A673 (cell line): ENCODE results near the gene MASP2.

Source experiments
- EZH2 ChIP-seq: fragments of 200-600 bp; sonication (generic); IDR thresholded peaks from 2 replicates; pipeline ENCODE4 v1.6.1; 2017; ENCODE audit warnings: borderline replicate concordance, low read depth, mild to moderate bottlenecking, mixed read lengths, antibody characterized with exemption, low read length; ENCODE audit not compliant: poor library complexity, severe bottlenecking
- TF ChIP-seq, protein P1 (sequence below): fragments of 300-800, 200-600 bp; sonication (generic); conservative IDR thresholded peaks from 2 replicates; pipeline ENCODE4 v1.5.1; 2017; ENCODE audit warnings: low read depth, mild to moderate bottlenecking, antibody characterized with exemption, low read length, moderate library complexity, mixed read lengths

DNA sequence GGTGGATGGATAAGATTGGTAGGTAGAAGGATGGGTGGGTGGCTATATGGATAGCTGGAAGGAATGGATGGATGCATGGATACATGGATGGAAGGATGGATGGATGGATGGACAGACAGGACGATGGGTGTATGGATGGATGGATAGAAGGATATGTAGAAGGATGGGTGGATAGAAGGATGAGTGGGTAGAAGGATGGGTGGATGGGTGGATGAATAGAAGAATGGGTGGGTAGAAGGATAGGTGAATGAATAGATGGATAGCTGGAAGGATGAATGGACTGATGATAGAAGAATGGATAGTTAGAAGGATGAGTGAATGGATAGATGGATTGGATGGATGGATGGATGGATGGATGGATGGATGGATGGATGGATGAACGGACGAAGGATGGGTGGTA, 5.0 kb downstream of the MASP2 start:
- TF ChIP-seq, protein P1, sequence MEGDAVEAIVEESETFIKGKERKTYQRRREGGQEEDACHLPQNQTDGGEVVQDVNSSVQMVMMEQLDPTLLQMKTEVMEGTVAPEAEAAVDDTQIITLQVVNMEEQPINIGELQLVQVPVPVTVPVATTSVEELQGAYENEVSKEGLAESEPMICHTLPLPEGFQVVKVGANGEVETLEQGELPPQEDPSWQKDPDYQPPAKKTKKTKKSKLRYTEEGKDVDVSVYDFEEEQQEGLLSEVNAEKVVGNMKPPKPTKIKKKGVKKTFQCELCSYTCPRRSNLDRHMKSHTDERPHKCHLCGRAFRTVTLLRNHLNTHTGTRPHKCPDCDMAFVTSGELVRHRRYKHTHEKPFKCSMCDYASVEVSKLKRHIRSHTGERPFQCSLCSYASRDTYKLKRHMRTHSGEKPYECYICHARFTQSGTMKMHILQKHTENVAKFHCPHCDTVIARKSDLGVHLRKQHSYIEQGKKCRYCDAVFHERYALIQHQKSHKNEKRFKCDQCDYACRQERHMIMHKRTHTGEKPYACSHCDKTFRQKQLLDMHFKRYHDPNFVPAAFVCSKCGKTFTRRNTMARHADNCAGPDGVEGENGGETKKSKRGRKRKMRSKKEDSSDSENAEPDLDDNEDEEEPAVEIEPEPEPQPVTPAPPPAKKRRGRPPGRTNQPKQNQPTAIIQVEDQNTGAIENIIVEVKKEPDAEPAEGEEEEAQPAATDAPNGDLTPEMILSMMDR = no peak
- TF ChIP-seq EZH2 = no peak
